Renal cortical epithelial cell (primary cell): Measurements from ENCODE around the gene VTI1A. TPM values are rescaled to one million over a fixed set of nuclear protein-coding genes. Genes with fewer than 3 reads are reported as not detected.
A peak's percentile ranks its signal among the peaks of the same experiment; 100 is the strongest.

ENCODE experiments used
- DNase-seq: peaks from one replicate; pipeline ENCODE4 v3.0.0-alpha.2; 2011; ENCODE audit warnings: low read depth
- total RNA-seq: library from RNA; depleted of rRNA; stranded (reverse); fragments of >200 nt; gene quantifications from 2 replicates; pipeline ENCODE4 v1.2.3, GENCODE V29; 2014

The VTI1A gene
- total RNA-seq, 1 donor from 2014 or later = 49.7 TPM

- DNase-seq = no peak
Measured at GRCh38 chr10:112588225-112588990, 141.4 kb downstream of the VTI1A start.

GRCh38 chr10:112589081-112589480 is 142.1 kb downstream of the VTI1A start:
- DNase-seq = no peak

- peak; percentile 6 for DNase-seq
Measured at GRCh38 chr10:112590786-112591185, 143.8 kb downstream of the VTI1A start.

- no peak for DNase-seq
Measured at GRCh38 chr10:112593023-112593422, 146.0 kb downstream of the VTI1A start.

- DNase-seq = no peak
Measured at GRCh38 chr10:112601214-112602090, 154.4 kb downstream of the VTI1A start.

- no peak for DNase-seq
Measured at GRCh38 chr10:112603062-112603461, 156.0 kb downstream of the VTI1A start.

- DNase-seq = no peak
Measured at GRCh38 chr10:112605063-112605462, 158.0 kb downstream of the VTI1A start.

GRCh38 chr10:112607506-112607905 is 160.5 kb downstream of the VTI1A start:
- no peak for DNase-seq

- DNase-seq = no peak
Measured at GRCh38 chr10:112613620-112614019, 166.6 kb downstream of the VTI1A start.

- DNase-seq = no peak
Measured at GRCh38 chr10:112614072-112614471, 167.1 kb downstream of the VTI1A start.

- no peak for DNase-seq
Measured at GRCh38 chr10:112614586-112614985, 167.6 kb downstream of the VTI1A start.

- no peak for DNase-seq
Measured at GRCh38 chr10:112615269-112615668, 168.3 kb downstream of the VTI1A start.

GRCh38 chr10:112616647-112617046 is 169.6 kb downstream of the VTI1A start:
- no peak for DNase-seq

GRCh38 chr10:112618814-112619213 is 171.8 kb downstream of the VTI1A start:
- DNase-seq = no peak

- no peak for DNase-seq
Measured at GRCh38 chr10:112619556-112619955, 172.5 kb downstream of the VTI1A start.

GRCh38 chr10:112622786-112623185 is 175.8 kb downstream of the VTI1A start:
- DNase-seq = no peak

- DNase-seq = no peak
Measured at GRCh38 chr10:112624546-112625048, 177.6 kb downstream of the VTI1A start.

- no peak for DNase-seq
Measured at GRCh38 chr10:112628951-112629609, 182.1 kb downstream of the VTI1A start.

GRCh38 chr10:112631501-112632400 is 184.7 kb downstream of the VTI1A start:
- peak; percentile 67 for DNase-seq

- peak; percentile 53 for DNase-seq
Measured at GRCh38 chr10:112634096-112634830, 187.2 kb downstream of the VTI1A start.
